HG02571 (cell line): ENCODE data around the gene TCEANC.
"Not testable (repeated sequence)": the region's sequence is repeated elsewhere in the genome, so short reads cannot be mapped to it uniquely, and the experiment has no call there.

ENCODE experiments used
- ATAC-seq: cut with Tn5 transposase; IDR thresholded peaks from one replicate; pipeline ENCODE4 v1.9.1; 2021; ENCODE audit warnings: mild to moderate bottlenecking, moderate library complexity; ENCODE audit not compliant: unreplicated experiment

TCEANC gene, protein sequence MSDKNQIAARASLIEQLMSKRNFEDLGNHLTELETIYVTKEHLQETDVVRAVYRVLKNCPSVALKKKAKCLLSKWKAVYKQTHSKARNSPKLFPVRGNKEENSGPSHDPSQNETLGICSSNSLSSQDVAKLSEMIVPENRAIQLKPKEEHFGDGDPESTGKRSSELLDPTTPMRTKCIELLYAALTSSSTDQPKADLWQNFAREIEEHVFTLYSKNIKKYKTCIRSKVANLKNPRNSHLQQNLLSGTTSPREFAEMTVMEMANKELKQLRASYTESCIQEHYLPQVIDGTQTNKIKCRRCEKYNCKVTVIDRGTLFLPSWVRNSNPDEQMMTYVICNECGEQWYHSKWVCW

DNA sequence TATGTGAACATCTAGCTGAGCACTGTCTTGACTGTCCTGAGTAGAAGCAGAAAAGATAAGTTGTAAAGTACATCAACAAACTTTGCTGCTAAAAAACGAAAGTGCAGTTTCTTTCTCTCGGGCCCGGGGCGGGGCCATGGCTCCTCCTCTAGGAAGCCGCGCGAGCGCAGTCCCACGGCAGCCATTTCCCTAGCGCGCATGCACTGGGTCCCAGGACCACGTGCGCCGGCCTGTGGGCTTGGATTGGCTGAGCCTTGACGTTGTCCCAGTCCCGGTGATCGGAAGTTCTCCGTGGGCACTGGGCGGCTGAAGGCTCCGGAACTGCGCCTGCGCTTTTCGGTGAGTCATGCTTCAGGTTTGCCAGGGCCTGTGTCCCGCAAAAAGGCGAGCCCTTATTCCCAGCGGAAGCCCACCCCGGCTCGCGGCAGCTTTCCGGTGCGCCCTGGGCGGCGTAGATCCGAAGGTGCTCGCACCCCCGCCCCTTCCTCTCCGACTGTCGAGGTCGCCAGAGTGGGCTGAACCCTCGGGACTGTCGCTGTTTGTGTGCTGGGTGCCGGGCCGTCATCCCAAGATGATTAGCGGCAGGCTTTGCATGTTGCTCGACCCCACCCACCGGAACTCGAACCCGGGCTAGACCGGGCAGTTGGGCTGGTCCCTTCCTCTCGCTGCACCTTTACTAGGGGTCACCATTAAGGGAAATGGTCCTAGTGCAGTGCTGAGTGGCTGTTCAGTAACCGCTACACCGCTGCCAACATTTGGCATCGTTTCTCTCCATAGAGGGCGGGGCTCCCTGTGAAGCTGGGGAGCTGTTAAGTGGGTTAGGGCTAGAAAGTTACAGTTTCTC lies at the start of gene TCEANC:
Gene TCEANC (plus strand): TSS at position 292 of the 844 bp plus-strand sequence. CDS start 9,368 bp downstream, outside the sequence.
- ATAC-seq: peak; percentile 94

DNA sequence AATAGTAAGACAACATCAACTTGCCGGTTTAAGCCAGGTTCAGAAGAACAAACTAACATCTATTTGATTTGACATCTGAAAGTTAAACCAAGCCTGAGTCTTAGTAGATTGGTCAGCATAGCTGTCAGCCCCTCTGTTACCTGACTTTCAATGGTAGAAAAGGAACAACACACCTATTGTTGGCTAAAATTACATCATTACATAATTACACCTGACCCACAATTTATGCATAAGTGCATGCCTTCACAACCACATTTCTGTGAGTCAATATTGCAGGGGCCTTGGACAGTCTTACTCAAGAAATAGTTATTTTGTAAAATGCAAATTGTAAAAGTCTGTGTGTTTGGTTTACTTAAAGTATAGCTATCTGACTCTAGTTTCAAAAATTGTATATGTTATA lies 47.3 kb upstream of the TCEANC start:
- ATAC-seq: no peak

DNA sequence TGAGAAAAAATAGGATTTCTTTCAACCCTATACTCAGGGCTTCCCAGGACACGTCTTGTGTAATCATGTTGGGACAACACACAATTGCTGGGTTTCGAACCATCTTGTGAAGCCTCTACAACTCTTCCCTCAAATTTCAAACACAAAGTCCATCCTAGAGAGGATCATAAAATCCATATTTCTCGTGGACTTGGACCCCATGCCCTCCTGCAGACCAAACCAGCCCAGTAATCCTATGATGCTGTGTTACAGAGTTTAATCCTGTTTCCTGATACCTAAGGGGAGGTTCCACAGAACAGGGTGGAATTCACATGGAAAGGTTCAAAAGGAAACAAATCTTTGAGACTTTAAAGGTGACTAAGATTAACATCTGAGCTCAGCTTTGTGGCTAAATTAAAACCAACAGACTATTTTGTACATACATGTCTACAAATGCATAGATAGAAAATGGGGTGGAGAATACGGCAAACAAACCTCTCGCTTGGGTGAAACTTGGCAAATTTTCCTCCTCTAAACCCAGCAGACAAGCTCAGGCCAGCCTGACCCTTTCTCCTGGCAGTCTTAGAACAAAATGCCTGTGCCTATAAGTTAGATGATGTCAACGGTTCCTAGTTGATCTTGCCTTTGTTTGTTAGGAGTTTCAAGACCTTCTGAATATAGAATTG lies 45.5 kb upstream of the TCEANC start:
- ATAC-seq: no peak

DNA sequence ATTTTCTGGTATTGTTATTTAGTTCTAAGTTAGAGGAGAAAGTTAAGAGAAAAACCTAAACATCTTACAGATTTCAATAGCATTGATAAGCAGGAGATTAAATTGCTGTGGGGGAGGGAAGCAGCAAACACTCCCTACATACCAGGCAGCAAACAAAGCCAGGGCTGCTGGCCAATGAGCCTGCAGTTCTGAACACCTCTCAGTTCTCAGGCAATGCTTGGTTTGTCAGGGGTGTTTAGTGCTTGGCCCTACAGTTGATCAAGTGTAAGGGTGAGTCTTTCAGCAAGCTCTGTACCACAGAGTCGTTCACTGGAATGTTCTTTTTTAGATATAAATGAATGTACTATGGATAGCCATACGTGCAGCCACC lies 45.0 kb upstream of the TCEANC start:
- no peak for ATAC-seq

DNA sequence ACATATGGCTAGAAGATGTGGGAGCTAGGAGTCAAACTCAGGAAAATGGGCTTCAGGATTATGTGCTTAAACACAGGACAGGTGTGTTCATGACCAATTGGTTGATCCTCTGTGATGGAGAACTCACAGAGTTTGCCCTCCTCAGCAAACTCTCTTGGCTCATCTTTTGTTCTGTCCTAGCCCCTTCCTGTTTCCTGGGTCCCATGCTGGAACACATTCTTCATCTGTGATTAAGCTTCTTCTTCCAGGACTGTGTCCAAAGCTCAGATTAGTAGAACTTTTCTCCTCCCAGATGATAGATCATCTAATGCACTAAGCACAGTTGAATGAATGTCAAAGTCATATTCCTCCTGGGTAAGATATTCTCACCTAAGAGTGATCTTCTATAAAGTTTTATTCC lies 38.8 kb upstream of the TCEANC start:
- ATAC-seq: no peak

DNA sequence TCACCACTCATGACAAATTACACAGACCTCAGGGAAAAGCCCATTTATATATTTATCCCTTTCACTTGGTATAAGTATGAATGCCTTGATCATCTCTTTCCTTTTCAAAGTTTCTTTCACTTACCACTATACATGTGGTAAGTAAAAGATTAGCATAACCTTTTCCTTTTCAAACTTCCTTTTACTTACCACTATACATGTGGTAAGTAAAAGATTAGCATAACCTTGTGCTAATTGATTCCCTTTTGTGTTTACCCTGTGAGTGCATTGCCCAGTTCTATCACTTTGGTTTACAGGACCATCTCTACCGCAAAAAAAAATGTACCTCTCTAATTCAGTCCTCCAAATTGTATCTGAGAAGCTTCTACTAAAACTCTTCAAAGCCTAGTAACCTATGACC lies 32.7 kb upstream of the TCEANC start:
- no peak for ATAC-seq

DNA sequence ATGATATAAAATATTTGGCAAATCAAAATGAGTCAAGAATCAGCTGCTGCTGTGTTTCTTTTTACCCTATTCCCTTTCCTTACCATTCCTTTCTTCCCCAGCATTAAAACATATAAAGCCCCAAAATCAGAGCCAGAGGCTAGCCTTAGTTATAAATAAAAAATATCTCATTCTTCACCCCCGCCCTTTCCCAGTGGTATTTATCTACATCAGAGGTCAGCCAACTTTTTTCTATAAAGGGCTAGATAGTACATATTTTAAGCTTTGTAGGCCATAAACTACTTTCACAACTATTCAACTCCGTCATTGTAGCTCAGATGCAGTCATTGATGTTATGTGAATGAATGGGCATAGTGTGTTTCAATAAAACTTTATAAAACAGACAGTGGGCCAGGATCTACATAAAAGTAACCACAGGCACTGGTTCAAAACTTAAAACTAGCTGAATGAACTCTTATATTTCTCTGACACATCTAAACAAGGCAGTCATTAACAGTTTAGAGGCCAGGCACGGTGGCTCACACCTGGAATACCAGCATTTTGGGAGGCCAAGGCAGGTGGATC lies 30.5 kb upstream of the TCEANC start:
- no peak for ATAC-seq

DNA sequence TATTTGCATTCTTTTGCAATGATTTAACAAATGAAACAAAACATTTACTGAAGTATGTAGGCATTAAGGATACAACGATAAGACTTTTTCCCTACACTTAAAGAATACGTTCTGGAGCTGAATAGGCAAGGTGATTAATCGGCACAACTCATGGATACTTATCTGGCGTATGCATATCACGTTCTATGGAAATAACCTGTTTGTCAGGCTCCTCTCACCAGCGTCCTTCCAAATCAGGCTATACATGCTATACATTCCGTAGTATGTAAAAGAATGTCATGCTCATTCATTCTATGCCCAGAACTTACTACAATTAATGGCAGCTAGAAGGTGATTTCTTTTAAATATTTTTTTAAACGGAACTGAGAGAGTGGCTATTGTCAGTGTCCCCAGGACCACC lies 25.6 kb upstream of the TCEANC start:
- no peak for ATAC-seq

DNA sequence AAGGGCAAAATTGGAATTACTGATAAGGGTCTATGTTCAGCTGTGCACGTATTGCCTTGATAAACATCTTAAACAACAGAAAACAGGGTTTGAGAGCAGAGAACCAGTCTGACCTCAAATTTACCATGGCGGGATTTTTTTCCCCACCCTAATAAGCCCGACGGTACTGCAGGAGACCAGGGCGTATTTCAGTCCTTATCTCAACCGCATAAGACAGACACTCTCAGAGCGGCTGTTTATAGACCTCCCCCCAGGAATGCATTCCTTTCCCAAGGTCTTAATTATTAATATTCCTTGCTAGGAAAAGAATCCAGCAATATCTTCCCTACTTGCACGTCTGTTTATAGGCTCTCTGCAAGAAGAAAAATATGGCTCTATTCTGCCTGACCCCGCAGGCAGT lies 15.7 kb upstream of the TCEANC start:
- not testable (repeated sequence) for ATAC-seq

DNA sequence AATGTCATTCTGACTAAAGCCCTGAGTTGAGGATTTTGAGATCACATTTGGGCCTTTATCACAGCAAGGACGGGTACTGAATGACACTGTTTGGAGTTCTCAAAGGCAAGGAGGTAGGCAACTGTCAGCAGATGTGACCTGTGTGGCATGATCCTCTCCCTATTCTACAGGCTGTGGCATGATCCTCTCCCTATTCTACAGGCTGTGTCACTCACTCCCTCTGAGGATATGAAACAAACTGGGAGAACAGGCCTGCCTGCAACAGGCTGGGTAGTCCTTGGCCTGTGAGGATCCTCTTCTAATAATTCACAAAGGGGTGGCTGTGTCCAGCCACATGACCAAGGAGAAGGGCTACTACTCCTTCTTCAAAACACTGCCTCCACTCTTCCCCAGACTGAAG lies 14.9 kb upstream of the TCEANC start:
- no peak for ATAC-seq

DNA sequence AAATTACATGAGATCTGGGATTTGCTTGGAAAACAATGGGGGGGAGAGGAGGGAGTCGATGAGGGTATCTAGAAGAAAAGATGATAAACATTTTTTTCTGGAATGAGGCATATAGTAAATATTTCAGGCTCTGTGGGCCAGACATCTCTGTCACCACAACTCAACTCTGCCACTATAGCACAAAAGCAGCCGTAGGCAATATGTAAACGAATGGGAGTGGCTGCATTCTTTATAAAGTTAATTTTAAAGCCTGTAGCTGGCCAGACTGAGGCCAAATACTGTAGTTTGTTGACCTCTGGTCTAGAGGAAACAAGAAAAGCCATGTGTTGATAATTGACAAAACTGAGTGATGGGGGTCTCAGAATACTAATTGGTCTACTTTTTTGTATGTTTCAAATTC lies 14.1 kb upstream of the TCEANC start:
- ATAC-seq: no peak

DNA sequence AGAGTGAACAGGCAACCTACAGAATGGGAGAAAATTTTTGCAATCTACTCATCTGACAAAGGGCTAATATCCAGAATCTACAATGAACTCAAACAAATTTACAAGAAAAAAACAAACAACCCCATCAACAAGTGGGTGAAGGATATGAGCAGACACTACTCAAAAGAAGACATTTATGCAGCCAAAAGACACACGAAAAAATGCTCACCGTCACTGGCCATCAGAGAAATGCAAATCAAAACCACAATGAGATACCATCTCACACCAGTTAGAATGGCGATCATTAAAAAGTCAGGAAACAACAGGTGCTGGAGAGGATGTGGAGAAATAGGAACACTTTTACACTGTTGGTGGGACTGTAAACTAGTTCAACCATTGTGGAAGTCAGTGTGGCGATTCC lies 11.3 kb upstream of the TCEANC start:
- not testable (repeated sequence) for ATAC-seq

DNA sequence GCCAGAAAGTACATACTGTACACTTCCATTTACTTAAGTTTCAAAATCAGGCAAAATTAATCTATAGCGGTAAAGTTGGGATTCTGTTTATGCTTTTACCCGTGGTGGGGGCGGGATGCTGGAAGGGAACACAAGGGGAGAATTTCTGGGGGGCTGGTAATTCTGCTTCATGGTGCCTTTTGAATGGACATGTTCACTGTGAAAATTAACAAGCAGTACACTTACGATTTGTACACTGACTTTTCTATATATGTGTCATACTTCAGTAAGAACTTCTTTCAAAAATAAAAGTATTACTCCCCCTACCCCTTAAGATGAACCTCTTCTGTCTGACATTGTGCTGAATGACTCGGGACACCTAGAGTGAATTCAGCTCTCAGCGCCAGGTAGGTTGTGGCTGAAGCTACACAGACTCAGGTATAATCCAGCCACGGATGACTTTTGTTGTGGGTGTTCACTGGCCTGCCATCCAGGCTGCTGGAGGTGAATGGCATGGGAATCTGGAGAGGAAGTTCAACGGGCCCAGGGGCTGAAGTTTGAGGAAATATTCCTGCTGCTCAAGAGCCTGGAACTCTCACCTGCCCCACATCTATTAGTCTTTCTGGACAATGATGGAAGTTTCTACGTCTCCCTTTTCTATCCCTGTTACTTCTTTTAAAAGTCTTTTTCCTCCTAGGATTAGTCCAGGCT lies 7.3 kb upstream of the TCEANC start:
- ATAC-seq: no peak

DNA sequence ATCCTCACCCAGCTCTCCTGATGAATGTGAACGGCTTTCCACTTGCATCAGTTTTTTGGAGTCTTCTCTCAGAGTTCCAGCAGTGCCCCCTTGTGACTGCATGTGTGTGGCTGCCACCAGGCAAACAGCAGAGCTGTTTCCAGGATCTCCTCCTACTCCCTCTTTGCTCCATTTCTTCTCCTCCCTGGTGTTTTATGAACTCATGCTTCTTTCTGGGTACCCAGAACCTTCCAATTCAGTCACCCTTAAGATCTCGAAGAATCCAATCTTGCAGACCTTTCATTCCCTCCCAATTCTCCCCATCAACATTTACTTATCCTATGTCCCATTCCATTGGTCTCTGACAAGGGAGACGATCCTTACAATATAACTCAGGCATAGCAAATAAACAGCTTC lies 6.8 kb upstream of the TCEANC start:
- ATAC-seq: no peak

DNA sequence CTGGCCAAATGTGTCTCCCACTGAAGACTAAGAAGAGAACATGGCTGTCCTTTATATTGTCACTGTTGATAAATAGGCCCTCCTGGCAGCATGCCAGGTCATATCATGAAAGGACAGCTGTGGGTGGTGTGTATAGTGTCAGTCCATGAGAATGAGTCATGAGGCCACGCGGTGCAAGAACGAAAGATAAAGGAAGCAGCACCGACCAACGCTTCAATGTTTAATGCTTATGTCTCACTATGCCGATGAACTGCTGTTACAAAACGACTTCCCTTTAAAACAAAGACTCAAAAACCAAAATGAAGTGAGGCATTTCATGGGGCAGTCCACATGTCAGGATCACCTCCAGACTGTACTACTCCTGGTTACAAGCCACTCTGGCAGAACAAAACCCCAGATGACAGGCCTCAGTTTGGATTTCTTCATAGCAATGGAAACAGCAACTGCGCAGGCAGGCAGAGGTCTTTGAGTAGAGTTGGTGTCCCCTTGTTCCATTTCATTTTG lies 5.2 kb upstream of the TCEANC start:
- no peak for ATAC-seq

DNA sequence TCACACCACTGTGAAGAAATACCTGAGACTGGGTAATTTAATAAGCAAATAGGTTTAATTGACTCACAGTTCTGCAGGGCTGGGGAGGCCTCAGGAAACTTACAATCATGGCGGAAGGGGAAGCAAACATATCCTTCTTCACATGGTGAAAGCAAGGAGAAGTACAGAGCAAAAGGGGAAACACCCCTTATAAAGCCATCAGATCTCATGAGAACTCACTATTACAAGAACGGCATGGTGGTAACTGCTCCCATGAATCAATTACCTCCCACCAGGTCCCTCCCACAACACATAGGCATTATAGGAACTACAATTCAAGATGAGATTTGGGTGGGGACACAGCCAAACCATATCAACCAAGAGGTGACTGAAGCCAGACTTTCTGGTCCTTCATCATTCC lies 4.6 kb upstream of the TCEANC start:
- not testable (repeated sequence) for ATAC-seq

DNA sequence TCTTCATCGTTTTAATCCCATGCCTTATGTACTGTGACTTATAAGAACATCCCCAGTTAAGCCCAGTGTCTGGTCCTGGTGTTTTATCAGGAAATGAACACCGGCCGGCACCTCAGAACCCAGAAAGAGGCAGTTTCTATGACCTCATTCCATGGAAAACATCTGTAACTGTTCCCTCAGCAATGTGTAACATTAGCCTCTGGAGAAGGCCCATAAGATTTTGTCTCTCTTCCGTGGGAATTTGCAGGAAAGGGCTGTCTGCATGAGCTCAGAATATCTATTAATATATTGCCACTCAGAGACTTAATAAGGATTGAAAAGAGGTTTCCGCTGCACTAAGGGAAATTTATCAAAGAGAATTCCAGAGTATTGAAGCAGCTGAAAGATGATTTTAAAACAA lies 3.1 kb upstream of the TCEANC start:
- no peak for ATAC-seq

DNA sequence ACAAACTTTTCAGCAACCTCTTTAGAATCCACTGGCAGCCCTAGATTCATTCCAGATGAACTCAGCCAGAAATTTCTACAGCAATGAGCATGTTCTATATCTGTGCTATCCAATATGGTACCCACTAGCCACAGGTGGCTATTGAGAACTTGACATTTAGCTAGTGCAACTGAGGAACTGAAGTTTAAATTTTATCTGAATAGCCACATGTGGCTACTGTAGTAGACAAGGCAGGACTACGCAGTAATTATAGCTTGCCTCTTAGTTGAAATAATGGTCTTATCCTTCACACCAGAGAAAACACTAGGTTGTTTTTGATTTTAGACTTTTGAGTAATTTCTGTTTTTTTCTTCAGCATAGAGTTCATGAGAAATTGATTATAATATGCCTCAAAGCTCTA lies 2.6 kb upstream of the TCEANC start:
- no peak for ATAC-seq

DNA sequence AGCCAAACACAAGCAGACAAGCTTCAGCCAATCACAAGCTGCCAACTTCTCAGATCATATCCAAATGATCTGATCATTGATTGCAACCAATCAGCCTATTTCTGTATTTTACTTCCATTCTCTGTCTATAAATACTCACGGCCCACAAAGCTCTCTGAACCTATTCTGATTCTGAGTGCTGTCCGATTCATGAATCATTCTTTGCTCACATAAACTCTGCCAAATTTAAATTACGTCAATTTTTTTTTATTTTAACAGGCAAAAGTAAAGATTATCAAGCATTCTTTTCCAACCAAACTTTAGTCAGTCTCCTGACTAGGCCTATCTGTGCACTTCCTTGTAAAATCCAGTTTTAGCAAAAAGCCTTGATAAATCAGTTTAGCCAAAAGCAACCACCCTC lies 1.8 kb upstream of the TCEANC start:
- ATAC-seq: no peak

DNA sequence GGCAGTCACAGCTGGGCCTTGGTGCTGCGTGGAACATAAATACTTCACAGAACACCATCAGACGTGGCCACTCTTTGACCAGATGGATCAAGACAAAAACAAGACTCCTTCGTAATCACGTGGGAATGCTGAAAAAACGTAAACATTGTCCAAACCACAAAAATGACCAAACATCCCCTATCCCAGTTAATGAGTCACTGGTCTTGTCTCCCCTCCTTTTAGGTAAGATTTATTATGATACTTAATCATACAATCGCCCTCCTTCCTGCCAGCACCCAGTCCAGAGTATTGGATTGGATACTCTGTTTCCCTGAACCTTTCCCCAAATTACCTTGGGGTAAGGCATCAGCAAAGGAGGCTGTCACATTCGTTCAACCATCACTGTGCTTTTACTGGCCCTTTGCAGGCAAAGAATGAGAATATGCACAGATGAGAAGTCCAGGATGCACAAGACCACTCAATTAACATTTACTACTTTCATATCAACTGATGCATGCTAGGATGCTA lies 601 bp upstream of the TCEANC start:
- no peak for ATAC-seq
